ENCODE measurements around the gene KCNJ5.

DNA sequence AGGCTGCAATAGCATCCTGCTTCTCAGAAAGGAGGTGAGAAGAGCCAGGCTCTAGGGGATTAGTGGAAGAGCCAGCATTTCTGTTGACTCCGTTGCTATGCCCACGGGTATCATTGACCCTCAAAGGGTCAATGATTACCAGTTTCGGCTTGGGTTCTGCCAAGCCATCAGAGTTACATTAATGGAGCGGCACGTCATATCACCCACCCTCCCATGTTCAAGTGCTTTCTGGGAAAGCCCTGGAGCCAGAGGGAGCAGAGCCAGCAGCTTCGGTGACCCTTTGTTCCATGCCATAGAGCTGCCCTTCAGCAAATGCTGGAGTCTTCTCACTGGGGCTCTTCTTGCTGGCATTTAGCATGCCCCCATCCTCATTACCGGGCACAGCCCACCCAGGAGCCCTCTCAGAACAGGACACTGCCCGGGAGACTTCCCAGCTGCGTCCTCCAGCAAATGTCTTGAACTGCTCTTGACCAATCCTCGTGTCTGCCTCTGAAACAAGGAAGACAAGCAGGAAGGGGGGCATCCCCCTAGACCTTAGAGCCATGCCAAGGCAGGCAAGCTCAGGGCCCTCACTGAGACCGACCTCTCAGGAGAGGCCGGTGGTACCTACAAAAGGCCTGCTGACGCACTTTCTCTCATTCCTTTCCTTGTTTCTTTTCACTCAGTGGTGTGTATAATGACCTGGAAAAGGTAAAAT, 38.7 kb upstream of the KCNJ5 start:
- TF ChIP-seq POLR2A (IDR thresholded peaks at IDR 0.05; ENCODE audit: low read depth, low read length) (no peak), RAD21 (IDR thresholded peaks at IDR 0.05; ENCODE audit: low read length) (no peak), SMC3 (IDR thresholded peaks at IDR 0.05; ENCODE audit: low read depth, low read length) (no peak), MXI1 (IDR thresholded peaks at IDR 0.05; ENCODE audit: borderline replicate concordance, low read depth, low read length) (no peak), CHD1 (IDR thresholded peaks at IDR 0.05; ENCODE audit: low read depth, low read length) (no peak), RFX5 (IDR thresholded peaks at IDR 0.05; ENCODE audit: low read depth, low read length) (no peak), CEBPB (IDR thresholded peaks at IDR 0.05; ENCODE audit: low read depth, low read length) (no peak)
- TF ChIP-seq, protein P1, sequence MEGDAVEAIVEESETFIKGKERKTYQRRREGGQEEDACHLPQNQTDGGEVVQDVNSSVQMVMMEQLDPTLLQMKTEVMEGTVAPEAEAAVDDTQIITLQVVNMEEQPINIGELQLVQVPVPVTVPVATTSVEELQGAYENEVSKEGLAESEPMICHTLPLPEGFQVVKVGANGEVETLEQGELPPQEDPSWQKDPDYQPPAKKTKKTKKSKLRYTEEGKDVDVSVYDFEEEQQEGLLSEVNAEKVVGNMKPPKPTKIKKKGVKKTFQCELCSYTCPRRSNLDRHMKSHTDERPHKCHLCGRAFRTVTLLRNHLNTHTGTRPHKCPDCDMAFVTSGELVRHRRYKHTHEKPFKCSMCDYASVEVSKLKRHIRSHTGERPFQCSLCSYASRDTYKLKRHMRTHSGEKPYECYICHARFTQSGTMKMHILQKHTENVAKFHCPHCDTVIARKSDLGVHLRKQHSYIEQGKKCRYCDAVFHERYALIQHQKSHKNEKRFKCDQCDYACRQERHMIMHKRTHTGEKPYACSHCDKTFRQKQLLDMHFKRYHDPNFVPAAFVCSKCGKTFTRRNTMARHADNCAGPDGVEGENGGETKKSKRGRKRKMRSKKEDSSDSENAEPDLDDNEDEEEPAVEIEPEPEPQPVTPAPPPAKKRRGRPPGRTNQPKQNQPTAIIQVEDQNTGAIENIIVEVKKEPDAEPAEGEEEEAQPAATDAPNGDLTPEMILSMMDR (conservative IDR thresholded peaks at IDR 0.05; ENCODE audit: low read depth, low read length) = no peak
